Stimulated activated CD4-positive, alpha-beta T cell treated with anti-CD3 and anti-CD28 coated beads, TNF-alpha, amount 100 ng/mL, for 24 hours (primary cell): ENCODE data around the gene FAM13A.
"Not testable (repeated sequence)": the region's sequence is repeated elsewhere in the genome, so short reads cannot be mapped to it uniquely, and the experiment has no call there.

ENCODE experiments used
- DNase-seq, 3 experiments: peaks; one replicate each; pipeline ENCODE4 v3.0.0-alpha.2; 2020; ENCODE audit warnings: low read depth in 3 of 3

Gene FAM13A

GRCh38 chr4:88960576-88960975, 96.4 kb downstream of the FAM13A start:
- no peak for DNase-seq

DNA sequence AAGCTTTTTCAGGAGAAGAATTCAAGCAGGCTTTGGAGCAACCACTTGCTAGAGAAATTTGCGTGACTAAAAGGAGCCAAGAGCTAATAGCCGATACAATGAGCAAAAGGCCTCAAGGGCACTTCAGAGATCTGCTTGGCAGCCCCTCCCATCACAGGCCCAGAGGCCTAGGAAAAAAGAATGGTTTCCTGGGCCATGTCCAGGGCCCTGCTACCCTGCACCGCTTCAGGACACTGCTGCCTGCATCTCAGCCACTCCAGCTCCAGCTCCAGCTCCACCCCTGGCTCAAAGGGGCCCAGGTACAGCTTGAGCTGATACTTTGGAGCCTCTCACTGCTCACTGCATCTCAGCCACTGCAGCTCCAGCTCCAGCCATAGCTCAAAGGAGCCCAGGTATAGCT, 98.9 kb downstream of the FAM13A start:
- no peak for DNase-seq

DNA sequence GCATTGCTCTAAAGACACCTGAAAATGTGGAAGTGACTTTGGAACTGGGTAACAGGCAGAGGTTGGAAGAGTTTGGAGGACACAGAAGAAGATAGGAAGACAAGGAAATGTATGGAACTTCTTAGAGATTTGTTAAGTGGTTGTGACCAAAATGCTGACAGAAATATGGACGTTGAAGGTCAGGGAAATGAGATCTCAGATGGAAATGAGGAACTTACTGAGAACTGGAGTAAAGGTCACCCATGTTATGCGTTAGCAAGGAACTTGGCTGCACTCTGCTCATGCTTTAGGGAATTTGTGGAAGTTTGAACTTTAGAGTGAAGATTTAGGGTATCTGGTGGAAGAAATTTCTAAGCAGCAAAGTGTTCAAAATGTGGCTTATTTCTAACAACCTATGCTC, 99.4 kb downstream of the FAM13A start:
- DNase-seq = no peak

- DNase-seq = no peak
These were observed 101.2 kb downstream of the FAM13A start for GRCh38 chr4:88955580-88956380.

- no peak for DNase-seq
These were observed 103.6 kb downstream of the FAM13A start for GRCh38 chr4:88953400-88953799.

DNA sequence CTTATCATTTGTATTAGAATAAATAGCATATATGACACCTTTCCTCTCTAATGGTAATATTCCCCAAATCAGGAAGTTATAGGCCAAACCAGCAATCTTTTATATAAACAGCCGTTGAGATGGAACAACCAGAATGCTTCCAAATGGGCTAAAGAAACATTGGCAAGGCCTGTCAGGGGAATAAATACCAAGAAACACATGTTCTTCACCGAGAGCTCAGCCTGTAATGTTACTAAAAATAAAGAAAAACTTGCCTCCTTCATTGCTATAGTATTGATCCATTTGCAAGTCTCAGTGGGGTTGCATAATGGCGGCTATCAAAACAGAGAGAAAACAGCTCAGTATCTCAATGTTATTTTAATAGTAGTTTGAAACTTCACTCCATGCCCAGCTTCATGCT, 104.9 kb downstream of the FAM13A start:
- DNase-seq = no peak

DNA sequence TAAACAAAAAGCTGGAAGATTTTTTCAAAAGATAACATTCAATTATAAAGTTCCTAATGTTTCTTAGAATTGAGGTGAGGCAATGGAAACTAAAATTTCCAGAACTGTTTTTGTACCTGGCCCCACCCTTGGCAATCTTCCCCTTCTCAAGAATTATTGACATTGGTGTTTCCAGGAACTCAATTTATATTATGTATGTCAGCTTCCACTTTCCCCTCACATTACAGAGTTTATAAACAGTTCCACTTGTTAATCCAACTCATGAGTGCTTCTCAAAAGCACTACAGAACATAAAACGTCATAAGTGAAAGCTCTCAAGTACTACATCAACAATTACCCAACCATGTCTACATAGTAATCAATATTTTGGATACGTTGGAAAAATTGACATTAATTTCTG, 107.4 kb downstream of the FAM13A start:
- no peak for DNase-seq

DNA sequence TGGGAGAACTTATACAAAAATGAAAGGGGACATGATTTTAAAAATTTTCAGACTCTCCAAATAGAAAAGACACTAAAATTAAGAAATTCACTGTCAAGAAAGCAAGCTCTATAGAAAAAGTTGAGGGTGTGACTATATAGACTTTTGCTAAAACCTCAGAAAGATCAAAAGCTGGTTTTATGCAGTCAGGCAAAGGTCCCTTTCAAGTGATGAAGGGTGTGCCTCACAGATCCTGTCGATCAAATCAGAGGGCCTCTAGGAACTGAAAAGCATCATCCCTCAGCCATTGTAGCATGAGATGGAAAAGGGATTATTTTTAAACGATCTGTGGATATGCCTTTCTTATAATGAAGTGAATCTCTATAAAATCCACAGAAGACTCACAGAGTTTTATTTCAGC, 116.5 kb downstream of the FAM13A start:
- no peak for DNase-seq

DNA sequence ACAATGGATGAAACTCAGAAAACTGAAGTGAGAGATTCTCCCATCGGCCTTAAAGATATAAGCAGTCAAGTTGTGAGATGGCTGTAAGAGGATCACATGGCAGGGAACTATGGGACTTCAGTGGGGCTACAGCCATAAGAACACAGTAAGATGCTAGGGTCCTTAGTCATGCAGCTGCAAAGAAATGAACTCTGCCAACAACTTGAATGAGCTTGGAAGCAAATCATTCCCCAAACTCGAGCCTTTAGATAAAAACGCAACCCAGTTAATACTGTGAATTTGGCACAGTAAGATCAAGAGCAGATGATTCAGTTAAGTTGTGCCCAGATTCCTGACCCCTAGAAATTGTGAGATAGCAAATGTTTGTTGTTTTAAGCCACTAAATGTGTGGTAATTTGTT, 117.3 kb downstream of the FAM13A start:
- DNase-seq = no peak

GRCh38 chr4:88938138-88938537, 118.8 kb downstream of the FAM13A start:
- DNase-seq = no peak

GRCh38 chr4:88937081-88937480, 119.9 kb downstream of the FAM13A start:
- DNase-seq = no peak

DNA sequence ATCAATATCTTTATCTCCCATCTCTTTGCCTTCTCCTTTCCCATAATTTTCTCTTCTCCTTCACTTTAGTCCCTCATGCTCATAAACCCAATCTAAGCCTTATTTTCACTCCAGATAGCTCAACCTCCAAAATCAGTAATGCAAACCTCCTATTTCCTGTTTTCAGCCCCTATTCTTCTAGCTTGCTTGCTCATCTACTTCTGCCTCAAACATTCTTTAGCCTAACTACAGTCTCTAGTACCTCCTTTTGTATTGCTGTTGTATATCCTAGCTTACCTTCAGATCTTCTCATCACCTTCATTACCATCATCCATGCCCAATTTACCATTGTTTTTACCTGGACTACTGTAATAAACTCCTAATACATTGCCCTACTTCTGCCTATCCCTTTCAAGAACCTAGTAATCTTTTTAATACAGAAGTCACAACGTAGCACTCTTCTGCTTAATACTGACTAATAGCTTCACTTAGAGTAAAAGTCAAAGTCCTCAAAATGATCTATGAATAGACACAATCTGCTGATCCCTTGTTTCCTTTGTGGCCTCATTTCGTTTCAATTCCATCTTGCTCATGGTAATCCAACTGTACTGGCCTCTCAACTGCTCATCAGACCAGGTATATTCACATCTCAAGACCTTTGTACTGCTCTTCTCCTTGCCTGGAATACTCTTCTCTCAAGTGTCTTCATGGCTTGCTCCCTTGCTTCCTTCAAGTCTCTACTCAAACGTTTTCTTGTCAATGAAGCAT, 123.4 kb downstream of the FAM13A start:
- no peak for DNase-seq

GRCh38 chr4:88928852-88929251, 128.1 kb downstream of the FAM13A start:
- DNase-seq = no peak

GRCh38 chr4:88927420-88927819, 129.6 kb downstream of the FAM13A start:
- no peak for DNase-seq

- no peak for DNase-seq
These were observed 137.9 kb downstream of the FAM13A start for GRCh38 chr4:88919056-88919455.

GRCh38 chr4:88913181-88913580, 143.8 kb downstream of the FAM13A start:
- not testable (repeated sequence) for DNase-seq

DNA sequence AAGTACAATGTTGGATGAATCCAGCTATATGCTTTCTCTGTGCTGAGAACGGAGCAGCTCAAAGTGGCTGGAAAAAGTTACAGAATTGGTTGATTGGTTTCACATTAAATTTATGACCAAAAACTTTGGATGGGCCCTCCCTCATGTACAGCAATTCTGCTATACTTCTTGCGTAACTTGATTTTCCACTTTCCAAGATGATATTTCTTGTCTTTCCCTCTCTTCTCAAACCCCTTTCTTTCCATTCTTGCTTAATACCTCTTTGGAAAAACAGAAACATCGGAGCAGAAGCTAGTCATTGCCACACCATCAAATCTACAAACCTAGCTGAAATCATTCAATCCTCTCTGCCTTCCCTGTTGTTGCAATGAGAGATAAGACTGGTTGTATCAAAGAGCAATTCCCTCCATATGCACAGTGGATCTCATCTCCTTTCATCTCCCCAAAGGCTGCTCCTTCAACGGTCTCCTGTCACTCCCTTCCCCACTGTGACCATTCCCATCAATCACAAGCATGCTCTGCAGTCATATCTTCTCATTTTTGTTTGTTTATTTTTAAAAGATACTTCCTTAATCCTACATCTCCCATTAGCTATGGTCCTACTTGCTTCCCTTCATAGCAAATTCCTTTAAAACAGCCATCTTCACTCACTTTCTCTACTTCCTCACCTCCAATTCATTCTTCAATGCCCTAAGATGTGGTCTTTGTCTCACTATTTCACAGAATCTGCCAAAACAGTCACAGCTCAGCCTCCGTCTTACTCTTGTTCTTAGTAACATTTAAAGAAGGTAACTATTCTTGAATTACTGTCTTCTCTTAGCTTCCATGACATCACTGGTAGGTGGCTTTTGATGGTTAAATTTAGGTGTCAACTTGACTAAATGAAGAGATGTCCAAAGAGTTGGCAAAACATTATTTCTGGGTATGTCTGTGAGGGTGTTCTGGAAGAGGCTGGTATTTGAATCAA, 145.5 kb downstream of the FAM13A start:
- DNase-seq = no peak

DNA sequence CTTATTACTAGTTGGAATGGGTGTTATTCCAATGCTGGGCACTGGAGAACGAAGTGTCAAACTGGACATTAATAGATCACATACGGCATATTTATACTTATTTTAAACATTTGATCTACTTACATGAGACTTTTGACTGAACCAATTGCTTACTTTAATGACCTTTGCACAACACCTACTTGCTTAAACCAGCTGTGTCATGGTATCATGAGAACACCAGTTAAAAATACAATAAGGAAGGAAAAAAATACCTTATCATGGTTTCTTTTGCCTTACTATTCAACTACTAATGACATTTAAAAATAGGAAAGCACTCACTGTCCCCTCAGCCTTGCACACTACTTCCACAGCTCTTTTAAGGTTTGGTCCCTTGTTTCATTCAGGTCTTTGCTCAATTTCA, 146.9 kb downstream of the FAM13A start:
- no peak for DNase-seq

GRCh38 chr4:88908521-88908920, 148.5 kb downstream of the FAM13A start:
- no peak for DNase-seq

GRCh38 chr4:88908003-88908402, 149.0 kb downstream of the FAM13A start:
- no peak for DNase-seq

DNA sequence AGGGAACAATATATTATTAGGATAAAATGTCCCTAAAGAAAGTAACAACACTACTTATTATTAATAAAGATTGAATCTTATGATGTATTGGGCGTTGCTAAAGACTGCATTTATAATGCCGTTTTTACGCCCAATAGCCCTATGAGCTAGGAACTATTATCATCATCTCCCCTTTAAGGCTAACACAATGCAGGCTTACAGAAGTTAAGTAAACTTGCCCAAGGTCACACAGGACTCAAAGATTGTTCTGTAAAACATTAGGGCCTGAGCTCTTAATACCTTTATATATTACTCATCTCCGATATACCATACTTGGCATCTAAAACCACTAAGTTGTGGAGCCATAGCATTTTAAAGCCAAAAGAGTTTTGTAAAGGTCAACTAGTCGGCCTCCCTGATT, 149.5 kb downstream of the FAM13A start:
- DNase-seq = no peak

- DNase-seq = not testable (repeated sequence)
These were observed 152.7 kb downstream of the FAM13A start for GRCh38 chr4:88904240-88904639.
